Head of caudate nucleus (tissue), 42 donors: Measurements from ENCODE around the gene PSAPL1.

Experiments
- DNase-seq, 42 donors: peaks; one replicate each; pipeline versions ENCODE4 v3.0.0 to v3.0.0-alpha.2; 2020 to 2021; ENCODE audit warnings: mixed read lengths in 7 of 42
- intact Hi-C: fragments of 100-400 bp; cut with DNase I; formaldehyde crosslinking; loops from one replicate; pipeline ENCODE4 v1.15.0; 2022

Gene PSAPL1

DNA sequence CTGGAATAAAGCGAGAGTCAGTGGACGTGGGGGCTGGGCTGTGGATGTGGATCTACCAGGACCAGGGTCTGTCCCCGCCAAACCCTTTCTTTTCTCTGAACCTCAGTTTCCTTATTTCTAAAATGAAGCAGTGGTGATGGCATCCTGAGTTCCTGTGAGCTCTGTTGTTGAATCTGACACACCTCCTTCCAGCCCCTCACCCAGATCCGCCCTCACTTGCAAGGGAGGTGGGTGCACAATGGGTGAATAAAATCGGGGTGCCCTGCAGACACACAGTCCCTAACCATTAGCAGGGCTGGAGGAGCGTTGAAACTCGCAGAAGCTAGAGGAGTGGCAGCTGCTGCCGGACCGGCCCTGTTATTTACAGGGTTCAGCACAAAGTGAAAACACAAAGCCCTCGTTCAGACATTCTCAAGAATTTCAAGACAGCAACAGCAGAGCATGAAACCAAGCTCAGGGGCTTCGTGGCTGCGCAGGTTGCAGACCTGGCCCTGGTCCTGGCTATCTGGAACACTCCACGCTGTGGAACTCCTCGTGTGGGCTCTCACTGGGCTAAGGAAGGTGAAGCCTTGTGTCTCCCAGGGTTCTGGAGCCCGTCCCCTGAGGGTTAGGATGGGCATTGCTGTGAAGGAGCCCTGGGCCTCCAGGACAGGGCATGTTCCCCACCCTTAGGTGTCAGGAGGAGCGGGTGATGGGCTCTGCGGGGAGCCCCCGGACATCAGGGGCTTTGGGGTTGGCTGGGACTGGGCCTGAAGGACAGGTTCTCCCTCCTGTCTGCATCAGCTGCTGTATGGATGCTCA is 42.9 kb downstream of the PSAPL1 start:
- intact Hi-C loops = no loop called here
- DNase-seq = peak in 15 of 42 donors; percentile 2 to 41 (median 10)

DNA sequence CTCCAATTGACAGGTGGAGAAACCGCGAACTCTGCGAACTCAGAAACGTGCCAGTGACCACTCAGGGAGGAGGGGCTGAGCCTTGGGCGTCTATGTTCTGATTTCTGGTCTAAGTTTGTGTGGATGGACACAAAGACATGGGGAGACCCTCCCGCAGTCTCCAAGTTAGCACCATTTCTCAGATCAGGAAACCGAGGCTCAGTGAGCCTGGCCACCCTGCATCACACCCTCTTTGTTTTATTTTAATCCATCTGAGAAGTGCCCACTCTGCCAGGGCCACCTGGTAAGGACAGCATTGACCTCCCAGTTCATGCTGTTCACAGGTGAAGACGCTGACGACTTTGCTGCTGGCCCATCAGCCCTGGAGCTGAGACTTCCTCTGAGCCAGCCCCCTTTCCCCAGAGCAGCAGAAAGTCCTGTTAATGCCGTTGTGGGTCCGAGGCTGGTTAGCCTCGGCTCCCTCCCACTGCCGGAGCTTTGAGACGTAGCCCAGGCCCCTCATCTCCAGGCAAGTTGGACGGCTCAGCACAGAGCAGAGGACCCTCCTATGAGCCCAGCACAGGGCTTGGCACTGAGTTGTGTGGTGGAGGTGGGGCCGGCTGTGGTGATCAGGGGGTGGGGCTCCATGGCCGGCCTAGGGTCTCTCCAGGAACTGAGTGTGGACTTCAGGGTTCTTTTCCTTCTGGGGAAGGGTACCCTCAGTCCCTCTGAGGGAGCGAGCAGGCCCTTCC is 43.7 kb downstream of the PSAPL1 start:
- intact Hi-C loops = no loop called here
- DNase-seq = peak in 12 of 42 donors; percentile 1 to 35 (median 8)

DNA sequence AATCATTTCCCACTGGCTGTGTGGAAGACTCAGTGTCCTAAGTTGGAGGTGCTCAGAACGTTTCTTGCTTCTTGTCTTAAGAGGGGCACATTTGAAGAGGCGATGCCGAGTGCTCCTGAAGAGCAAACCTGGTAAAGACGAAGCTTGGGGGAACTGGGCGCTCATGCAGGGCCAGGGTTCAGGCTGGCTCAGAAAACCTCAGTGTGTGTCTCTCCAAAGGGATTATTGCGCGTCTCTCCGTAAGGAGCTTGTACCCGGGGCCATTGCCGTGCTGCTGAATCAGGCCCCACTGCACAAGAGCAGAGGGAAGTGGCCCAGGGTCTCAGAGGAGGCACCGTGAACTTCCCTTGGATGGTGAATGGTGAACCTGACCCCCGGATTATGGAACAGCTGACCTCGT is 44.4 kb downstream of the PSAPL1 start:
- intact Hi-C loops = no loop called here
- DNase-seq = peak in 9 of 42 donors; percentile 0 to 26 (median 6)

DNA sequence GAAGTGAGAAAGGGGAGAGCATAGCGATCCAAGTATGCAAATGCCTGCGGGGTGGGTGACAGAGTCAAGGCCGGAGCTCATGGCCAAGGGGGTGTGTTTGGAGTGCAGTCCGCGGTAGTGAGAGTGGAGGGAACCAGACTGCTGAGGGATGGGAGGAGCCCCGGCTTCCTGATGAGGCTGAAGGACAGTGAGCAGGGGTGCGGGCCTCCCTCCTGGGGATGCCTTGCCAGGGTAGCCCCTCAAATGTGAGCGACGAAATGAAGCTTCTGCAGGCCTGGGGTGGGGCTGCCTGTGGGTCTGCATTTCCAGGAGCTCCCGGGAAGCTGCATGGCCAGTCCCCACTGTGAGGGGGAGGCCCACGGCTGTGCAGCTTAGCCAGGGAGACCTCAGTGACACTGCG is 45.0 kb downstream of the PSAPL1 start:
- peak in 17 of 42 donors; percentile 1 to 38 (median 11) for DNase-seq

DNA sequence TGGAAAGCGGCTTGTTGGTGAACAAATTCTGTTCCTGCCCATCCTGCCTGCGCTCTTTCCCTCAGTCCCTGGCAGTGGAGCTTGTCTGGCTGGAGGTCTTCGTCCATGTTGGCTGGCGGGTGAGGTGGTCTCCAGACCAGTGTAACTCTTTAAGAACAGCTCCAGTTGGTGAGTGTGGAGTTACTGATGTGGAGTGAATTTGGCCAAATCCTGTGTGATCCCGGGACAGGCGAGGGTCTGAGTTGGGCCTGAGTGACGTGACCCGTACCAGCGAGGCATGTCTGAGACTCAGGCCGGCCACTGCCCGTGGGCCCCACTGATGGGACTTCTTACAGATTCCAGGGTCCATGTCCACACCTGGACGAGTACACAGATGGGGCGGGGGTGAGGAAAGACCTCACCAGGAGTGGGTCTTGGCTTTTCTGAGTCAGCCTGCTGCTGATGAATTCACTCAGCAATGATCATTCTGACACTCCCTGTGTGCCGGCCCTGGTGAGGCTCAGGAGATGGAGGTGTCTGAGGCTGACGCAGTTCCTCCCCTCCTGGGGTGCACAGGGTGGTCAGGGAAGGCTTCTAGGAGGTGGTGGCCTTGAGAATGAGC is 45.5 kb downstream of the PSAPL1 start:
- intact Hi-C loops = no loop called here
- DNase-seq = peak in 17 of 42 donors; percentile 1 to 37 (median 8)

More for the DNA sequence above, 45.0 kb downstream of the PSAPL1 start:
- intact Hi-C loops = no loop called here

DNA sequence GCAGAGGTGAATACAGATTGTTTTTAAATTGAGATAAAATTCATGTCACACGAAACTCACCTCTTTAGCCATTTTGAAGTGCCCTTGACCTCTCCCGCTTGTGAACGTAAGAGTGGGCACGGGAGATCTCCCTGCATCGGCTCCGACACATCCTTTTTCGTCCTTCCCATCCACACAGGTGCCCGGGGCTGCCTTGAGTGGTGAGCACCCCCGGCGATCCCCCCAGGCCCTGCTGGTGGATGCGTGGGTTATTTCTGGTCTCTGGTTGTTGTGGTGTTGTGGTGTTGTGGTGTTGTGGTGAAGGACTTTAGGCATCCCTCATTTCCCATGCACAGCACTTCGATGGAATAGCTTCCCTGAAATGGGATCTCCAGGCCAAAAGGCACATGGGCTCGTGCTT is 46.1 kb downstream of the PSAPL1 start:
- DNase-seq = peak in 5 of 42 donors; percentile 2 to 37 (median 5)

DNA sequence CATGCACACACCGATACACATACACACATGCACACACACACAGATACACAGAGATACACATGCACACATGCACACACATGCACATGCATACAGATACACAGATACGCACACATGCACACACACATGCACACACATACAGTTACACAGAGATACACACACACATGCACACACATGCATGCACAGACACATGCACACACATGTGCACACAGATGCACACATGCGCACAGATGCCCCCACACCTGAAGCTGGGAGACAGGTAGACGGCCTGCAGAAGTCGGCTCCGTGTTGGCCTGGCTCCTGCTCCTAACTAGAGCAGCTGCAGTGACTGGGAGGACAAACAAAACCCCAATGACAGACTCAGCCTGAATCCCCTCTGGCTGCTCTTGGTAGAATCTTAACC is 46.8 kb downstream of the PSAPL1 start:
- DNase-seq = peak in 5 of 42 donors; percentile 3 to 20 (median 11)
- intact Hi-C loops = no loop called here

More for the DNA sequence above, 46.1 kb downstream of the PSAPL1 start:
- intact Hi-C loops = no loop called here

DNA sequence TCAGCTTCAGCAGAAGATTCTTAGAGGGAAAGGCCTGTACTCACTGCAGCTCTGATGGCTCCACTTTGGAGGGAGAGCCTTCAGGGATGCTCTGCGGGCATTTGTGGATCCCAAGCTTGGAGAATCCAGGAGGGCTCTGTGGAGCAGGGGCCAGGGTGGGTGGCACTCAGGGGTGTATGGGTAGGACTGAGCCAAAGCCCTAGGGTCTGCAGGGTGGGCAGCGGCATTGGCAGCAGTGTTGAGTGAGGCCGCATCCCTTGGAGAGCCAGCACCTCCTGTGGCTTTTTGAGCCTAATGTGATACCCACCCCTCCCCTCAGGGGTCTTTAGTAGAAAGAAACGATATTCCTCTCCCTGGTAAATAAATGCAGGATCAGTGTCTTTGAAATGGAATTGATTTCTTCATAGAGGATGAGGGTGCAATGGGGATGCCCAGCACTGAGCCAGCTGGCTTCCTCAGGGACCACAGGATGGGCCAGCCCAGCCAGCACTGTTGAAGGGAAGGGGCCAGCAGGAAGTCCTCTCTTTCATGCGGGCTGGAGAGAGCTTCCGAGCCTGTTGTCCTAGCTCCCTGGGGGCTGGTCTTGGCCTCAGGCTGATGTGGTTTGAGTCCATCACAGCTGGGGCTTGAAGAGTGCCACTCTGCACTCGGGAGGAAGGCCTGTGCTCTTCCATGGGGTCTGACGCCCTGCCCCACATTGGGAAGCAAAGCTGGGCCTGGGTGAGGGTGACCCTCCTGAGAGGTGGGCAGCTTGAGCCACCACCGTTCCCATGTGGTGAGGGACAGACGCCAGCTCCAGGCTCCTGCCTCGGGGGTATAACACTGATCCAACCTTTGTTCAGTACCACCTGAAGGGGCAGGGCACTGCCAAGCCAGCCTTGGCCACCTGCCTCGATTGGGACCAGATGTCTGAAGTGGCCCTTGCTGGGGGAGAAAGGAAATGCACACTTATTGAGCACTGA is 49.5 kb downstream of the PSAPL1 start:
- intact Hi-C loops = no loop called here
- DNase-seq = peak in 17 of 42 donors; percentile 1 to 39 (median 9)

DNA sequence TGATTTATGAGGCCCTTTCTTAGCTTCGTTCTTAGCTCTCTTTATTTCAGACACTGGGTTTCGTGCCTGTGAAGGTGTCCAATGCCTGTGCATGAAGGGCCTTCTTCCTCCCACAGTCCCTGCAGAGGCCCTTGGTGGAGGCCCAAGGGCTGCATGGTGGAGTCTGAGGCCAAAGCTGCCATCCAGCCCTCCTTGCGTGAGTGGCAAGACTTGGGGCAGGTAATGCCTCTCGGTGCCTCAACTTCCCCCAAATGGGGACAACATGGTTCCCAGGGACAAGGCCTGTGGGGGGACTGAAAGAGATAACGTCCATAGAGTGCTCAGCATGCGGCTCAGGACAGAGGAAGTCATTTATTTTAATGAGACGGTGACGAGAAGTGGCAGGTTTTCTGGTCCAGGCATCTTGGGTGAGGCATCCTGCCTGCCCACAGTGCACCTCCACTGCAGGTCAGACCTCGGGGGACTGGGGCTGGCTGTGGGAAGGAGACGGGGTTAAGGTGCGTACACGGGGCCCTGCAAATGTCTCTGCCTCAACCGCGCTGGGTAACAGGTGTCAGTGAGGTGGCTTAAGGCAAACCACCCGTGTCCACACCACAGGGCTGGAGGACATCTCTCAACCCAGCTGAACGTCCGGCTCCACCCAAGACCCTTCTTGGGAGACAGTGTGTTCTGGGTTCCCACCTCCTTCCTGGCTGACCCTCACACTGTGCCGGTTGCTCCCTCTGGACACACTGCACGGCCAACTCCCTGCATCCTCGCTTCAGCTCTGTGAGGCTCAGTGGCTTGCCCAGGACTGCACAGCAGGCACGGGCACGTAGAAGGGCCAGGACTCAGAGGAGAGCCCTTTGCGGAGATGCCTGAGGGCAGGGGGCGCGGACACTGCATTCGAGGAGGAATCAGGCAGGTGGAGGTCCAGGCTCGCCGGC is 50.5 kb downstream of the PSAPL1 start:
- DNase-seq = peak in 23 of 42 donors; percentile 1 to 28 (median 8)
- intact Hi-C loops = no loop called here

DNA sequence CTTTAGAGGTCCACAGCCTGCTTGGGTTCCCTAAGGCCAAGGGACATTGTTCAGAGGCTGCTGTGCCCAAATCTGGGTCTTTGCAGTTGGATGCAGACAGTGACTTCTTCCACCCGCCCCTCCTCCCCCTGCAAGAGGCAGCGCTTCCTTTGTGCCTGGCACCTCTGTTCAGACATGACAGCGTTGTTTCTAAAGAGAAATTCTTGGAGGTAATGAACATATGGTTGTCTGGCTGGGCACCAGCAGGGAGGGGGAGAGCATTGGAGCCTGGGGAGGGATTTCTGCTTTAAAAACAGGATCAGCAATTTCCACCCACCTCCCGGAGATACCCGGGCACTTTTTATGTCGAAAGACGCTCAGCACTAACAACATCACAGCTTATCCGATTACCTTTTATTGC is 51.5 kb downstream of the PSAPL1 start:
- intact Hi-C loops = no loop called here
- DNase-seq = peak in 22 of 42 donors; percentile 1 to 42 (median 10)

DNA sequence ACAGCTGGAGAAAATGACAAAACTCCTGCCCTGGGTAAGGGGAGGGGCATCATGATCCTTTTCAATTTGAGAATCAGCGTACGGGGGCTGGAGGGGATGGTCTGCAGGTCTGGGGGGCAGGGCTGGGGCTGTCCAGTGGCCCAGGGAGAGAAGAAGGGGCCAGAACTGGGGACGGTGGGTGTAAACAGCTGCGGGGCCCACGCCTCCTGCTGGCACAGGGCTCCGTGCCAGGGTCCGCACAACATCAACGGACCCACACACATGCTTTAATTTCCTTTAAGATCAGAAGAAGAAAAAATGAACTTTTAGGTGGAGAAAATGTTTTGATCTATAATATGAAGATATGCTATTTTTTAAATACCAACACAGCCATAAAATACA is 52.1 kb downstream of the PSAPL1 start:
- DNase-seq = peak in 21 of 42 donors; percentile 1 to 34 (median 9)
- intact Hi-C loops = no loop called here

DNA sequence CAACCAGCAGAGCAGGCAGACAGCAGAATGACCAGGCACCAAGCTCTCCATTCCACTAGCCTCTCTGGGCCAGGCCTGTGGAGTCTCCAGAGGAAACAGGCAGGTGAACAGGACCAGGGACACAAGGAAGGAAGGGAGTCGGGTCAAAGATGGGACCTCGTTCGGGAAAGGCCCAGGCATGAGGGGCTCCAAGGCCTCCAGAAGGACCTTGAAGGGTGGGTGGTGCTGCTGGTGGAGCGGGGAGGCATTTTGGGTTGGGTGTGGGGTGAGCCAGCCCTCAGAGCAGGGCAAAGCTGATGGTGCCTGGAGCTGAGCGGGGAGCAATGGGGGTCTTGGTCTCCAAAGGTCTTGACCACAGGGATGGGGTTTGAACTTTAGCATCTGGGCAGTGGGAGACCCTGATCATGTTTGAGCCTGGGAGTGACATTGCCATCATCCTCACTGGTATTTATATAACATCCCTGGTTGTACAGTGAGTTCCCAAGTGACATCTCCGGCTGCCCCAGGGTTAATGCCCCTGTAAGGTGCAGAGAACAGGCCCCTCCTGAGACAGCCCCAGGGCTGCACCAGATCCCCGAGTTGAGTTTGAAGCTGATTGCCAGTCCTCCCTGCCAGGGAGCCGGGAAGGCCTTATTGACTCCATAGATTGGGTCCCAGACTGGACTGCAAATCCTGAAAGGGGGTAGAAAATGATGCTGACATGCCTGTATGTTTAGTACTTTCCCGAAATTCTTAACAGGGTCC is 52.7 kb downstream of the PSAPL1 start:
- intact Hi-C loops = no loop called here
- DNase-seq = peak in 21 of 42 donors; percentile 1 to 32 (median 9)

DNA sequence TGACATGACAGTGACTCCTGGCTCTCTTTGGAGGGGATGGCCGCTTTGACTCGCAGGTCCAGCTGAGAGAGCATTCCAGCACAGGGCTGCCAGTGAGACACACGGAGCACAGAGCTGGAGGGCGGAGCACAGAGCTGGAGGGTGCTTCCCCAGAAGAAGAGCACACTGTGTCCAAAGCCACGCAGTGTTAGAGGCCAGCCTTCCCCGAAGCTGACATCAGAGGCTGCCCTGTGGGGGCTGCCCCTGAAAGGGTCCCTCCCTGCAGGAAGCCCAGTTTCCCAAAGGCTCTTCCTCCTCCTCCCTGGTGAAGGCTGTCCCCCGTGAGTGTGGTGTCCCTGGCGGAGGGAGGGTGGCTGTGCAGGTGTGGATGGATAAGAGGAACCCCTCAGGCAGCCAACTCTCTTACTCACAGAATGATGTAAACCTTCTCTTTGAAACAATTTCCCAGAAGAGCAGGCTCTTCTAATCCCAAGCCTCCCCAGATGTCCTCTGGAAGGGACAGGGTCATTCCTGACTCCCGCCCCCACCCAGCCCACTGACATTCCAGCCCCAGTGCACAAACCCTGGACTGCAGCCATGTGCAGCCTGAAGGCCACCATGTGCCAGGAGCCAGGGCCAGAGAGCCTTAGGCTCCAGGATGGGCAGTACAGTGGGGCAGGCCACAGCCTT is 53.4 kb downstream of the PSAPL1 start:
- intact Hi-C loops = no loop called here
- peak in 27 of 42 donors; percentile 11 to 66 (median 39) for DNase-seq
